ENCODE results near the gene COL23A1. TPM values are rescaled to one million over a fixed set of nuclear protein-coding genes. Genes with fewer than 3 reads are reported as not detected.

Gene COL23A1
- total RNA-seq, 2 experiments from 2014 or later, result 0.11 TPM; not detected in 1

DNA sequence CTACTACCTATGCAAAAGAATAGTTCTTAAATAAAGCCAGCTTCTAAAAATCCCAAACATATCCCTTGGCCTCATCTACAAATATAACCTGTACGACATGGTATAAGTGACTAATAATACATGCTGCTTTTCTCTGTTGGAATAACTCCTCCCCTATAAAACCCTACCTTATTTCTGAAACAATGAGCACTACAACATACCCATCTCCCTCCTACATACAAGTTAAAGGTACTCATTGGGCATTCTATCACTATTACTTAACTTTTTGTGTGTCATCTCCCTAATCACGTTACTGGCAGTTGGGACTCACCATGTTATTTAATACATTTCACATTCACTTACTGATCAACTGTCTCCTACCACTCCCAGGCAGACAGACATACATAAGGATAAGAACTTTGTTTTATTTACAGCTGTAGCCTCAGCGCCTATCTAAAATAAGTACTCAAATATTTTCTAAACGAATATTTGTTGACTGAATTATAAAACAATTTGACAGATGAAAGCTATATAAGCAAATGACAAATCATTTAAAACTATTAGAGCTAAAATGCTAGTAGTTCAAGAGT is 32.6 kb upstream of the COL23A1 start:
- Mint-ChIP-seq H3K27ac (no peak overlapping the region), H3K36me3 (ENCODE audit: low read depth) (peaks cover 44% of the 10 kb centered on the region), H3K4me1 (ENCODE audit: low read depth) (peaks cover 55% of the 10 kb centered on the region), H3K4me3 (no peak overlapping the region), H3K27me3 (no peaks in the 10 kb centered on the region), H3K9me3 (no peaks in the 10 kb centered on the region)
- POLR2A ChIA-PET, result interaction anchor here (1.0 kb wide), 1 partner anchor 10 kb away, joined by 4 read pairs; no protein-coding TSS in a partner anchor
- ATAC-seq, result no peak
- intact Hi-C loops (cut with micrococcal nuclease), result loop anchor here (10.0 kb wide), 1 partner anchor 112 kb away; the partner anchor contains the start of gene ZNF354A
- DNase-seq, result no peak
- no peak for TF ChIP-seq CTCF (IDR thresholded peaks at IDR 0.05)
- CTCF ChIA-PET, result interaction anchor here (0.7 to 1.5 kb wide), 3 partner anchors 10 to 108 kb away, joined by 3 to 8 read pairs (median 4); partner anchors contain the start of gene ZNF354A

GRCh38 chr5:178619390-178619789 is 29.2 kb upstream of the COL23A1 start:
- no peaks in the 10 kb centered on the region for H3K27me3 Mint-ChIP-seq
- POLR2A ChIA-PET, result no interaction called here
- intact Hi-C loops (cut with micrococcal nuclease), result no loop called here
- H3K9me3 Mint-ChIP-seq, result no peaks in the 10 kb centered on the region
- H3K4me1 Mint-ChIP-seq (ENCODE audit: low read depth), result peaks cover 50% of the 10 kb centered on the region
- CTCF ChIA-PET, result interaction anchor here (1.3 kb wide), 1 partner anchor 19 kb away, joined by 4 read pairs; no protein-coding TSS in a partner anchor
- no peak for ATAC-seq
- no peak overlapping the region for H3K27ac Mint-ChIP-seq
- no peak for DNase-seq
- H3K36me3 Mint-ChIP-seq (ENCODE audit: low read depth), result peaks cover 56% of the 10 kb centered on the region
- H3K4me3 Mint-ChIP-seq, result no peak overlapping the region
- no peak for TF ChIP-seq CTCF (IDR thresholded peaks at IDR 0.05)

DNA sequence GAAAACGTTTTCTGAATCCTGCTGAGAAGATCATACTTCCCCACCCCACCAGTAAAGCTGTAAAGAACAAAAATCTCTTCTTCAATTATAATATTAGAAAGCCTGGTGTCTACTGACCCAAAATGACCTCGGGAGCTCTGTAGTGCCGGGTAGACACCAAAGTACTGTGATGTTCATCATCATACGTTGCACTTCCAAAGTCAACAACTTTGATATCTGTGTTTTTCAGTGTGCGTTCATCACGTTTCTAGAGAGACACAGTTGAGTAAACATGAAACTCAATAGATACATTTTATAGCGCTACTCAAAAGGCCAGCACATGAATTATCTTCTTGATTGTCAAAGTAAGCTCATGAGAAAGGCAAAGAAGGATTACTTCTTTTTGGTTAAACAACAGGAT is 22.1 kb upstream of the COL23A1 start:
- intact Hi-C loops (cut with micrococcal nuclease), result no loop called here
- no peak overlapping the region for H3K4me3 Mint-ChIP-seq
- no peak for DNase-seq
- no peak for ATAC-seq
- H3K27me3 Mint-ChIP-seq, result no peaks in the 10 kb centered on the region
- TF ChIP-seq CTCF (IDR thresholded peaks at IDR 0.05), result no peak
- ChIA-PET POLR2A (interaction anchor here (1.0 to 1.4 kb wide), 2 partner anchors 11 to 14 kb away, joined by 3 to 4 read pairs; no protein-coding TSS in a partner anchor), CTCF (interaction anchor here (1.6 to 2.4 kb wide), 3 partner anchors 9 to 378 kb away, joined by 5 to 8 read pairs (median 6); no protein-coding TSS in a partner anchor)
- H3K4me1 Mint-ChIP-seq (ENCODE audit: low read depth), result peaks cover 22% of the 10 kb centered on the region
- H3K9me3 Mint-ChIP-seq, result no peaks in the 10 kb centered on the region
- no peak overlapping the region for H3K27ac Mint-ChIP-seq
- H3K36me3 Mint-ChIP-seq (ENCODE audit: low read depth), result peaks cover 56% of the 10 kb centered on the region

- ChIA-PET CTCF (interaction anchor here (1.0 to 1.7 kb wide), 4 partner anchors 10 to 371 kb away, joined by 3 to 7 read pairs (median 4); partner anchors contain the start of gene COL23A1), POLR2A (interaction anchor here (0.8 to 1.0 kb wide), 2 partner anchors 18 to 254 kb away, joined by 3 to 4 read pairs; partner anchors contain the start of gene ZNF354B)
- TF ChIP-seq CTCF (IDR thresholded peaks at IDR 0.05), result no peak
- Mint-ChIP-seq H3K27ac (no peak overlapping the region), H3K4me1 (ENCODE audit: low read depth) (peaks cover 6% of the 10 kb centered on the region), H3K9me3 (no peaks in the 10 kb centered on the region), H3K4me3 (no peak overlapping the region), H3K27me3 (no peaks in the 10 kb centered on the region), H3K36me3 (ENCODE audit: low read depth) (peaks cover 42% of the 10 kb centered on the region)
- ATAC-seq (no peak), DNase-seq (no peak)
- intact Hi-C loops (cut with micrococcal nuclease), result no loop called here
Observed at GRCh38 chr5:178606269-178606668, 16.1 kb upstream of the COL23A1 start.

DNA sequence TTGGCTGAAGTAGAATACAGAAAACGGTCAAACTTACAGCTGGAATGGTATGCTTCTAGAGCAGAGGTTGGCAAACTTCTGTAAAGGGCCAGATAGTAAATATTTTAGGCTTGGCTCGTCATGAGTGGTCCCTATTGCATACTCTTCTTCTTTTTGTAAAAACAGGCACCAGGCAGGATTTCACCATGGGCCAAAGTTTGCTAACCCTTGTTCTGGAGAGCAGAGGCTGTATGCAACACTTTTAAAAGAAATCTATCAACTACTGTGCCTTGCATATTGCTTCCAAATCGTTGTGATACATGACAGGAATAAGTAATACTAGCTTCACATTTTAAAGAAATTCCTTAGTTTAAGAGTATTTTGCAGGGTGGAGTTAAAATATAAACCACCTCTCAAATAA is 15.6 kb upstream of the COL23A1 start:
- no peaks in the 10 kb centered on the region for H3K27me3 Mint-ChIP-seq
- POLR2A ChIA-PET, result interaction anchor here (0.8 to 1.0 kb wide), 2 partner anchors 19 to 254 kb away, joined by 3 to 4 read pairs; partner anchors contain the start of gene ZNF354B
- intact Hi-C loops (cut with micrococcal nuclease), result no loop called here

More for the DNA sequence above, 15.6 kb upstream of the COL23A1 start:
- ATAC-seq, result no peak
- no peak overlapping the region for H3K4me3 Mint-ChIP-seq
- H3K4me1 Mint-ChIP-seq (ENCODE audit: low read depth), result peaks cover 3% of the 10 kb centered on the region
- no peak for TF ChIP-seq CTCF (IDR thresholded peaks at IDR 0.05)
- DNase-seq, result no peak
- no peaks in the 10 kb centered on the region for H3K9me3 Mint-ChIP-seq
- CTCF ChIA-PET, result interaction anchor here (1.0 to 1.7 kb wide), 4 partner anchors 10 to 371 kb away, joined by 3 to 7 read pairs (median 4); partner anchors contain the start of gene COL23A1
- no peak overlapping the region for H3K27ac Mint-ChIP-seq
- peaks cover 42% of the 10 kb centered on the region for H3K36me3 Mint-ChIP-seq (ENCODE audit: low read depth)
